ENCODE results near the gene TAF1B.
A peak's percentile ranks its signal among the peaks of the same experiment; 100 is the strongest.
"Not testable (repeated sequence)": the region's sequence is repeated elsewhere in the genome, so short reads cannot be mapped to it uniquely, and the experiment has no call there.

Gene TAF1B

GRCh38 chr2:9885036-9885684 is 41.9 kb downstream of the TAF1B start:
- DNase-seq (ENCODE audit: low read depth) = peak; percentile 54

GRCh38 chr2:9887513-9887912 is 44.2 kb downstream of the TAF1B start:
- no peak for DNase-seq (ENCODE audit: low read depth)

- DNase-seq (ENCODE audit: low read depth) = no peak
Observed at GRCh38 chr2:9889812-9890261, 46.6 kb downstream of the TAF1B start.

GRCh38 chr2:9892236-9892635 is 49.0 kb downstream of the TAF1B start:
- DNase-seq (ENCODE audit: low read depth) = no peak

- no peak for DNase-seq (ENCODE audit: low read depth)
Observed at GRCh38 chr2:9895669-9896590, 52.7 kb downstream of the TAF1B start.

- DNase-seq (ENCODE audit: low read depth) = peak; percentile 93
Observed at GRCh38 chr2:9897331-9897737, 54.1 kb downstream of the TAF1B start.

GRCh38 chr2:9897846-9898245 is 54.6 kb downstream of the TAF1B start:
- DNase-seq (ENCODE audit: low read depth) = no peak

GRCh38 chr2:9905413-9905812 is 62.1 kb downstream of the TAF1B start:
- DNase-seq (ENCODE audit: low read depth) = no peak

- no peak for DNase-seq (ENCODE audit: low read depth)
Observed at GRCh38 chr2:9907402-9907801, 64.1 kb downstream of the TAF1B start.

GRCh38 chr2:9908639-9909038 is 65.4 kb downstream of the TAF1B start:
- no peak for DNase-seq (ENCODE audit: low read depth)

- no peak for DNase-seq (ENCODE audit: low read depth)
Observed at GRCh38 chr2:9909106-9909505, 65.8 kb downstream of the TAF1B start.

- no peak for DNase-seq (ENCODE audit: low read depth)
Observed at GRCh38 chr2:9910699-9911098, 67.4 kb downstream of the TAF1B start.

- no peak for DNase-seq (ENCODE audit: low read depth)
Observed at GRCh38 chr2:9912468-9912867, 69.2 kb downstream of the TAF1B start.

- peak; percentile 93 for DNase-seq (ENCODE audit: low read depth)
Observed at GRCh38 chr2:9914384-9915065, 71.3 kb downstream of the TAF1B start.

GRCh38 chr2:9918275-9918674 is 75.0 kb downstream of the TAF1B start:
- peak; percentile 46 for DNase-seq (ENCODE audit: low read depth)

- no peak for DNase-seq (ENCODE audit: low read depth)
Observed at GRCh38 chr2:9919512-9919911, 76.2 kb downstream of the TAF1B start.

GRCh38 chr2:9927020-9927419 is 83.7 kb downstream of the TAF1B start:
- not testable (repeated sequence) for DNase-seq (ENCODE audit: low read depth)

- no peak for DNase-seq (ENCODE audit: low read depth)
Observed at GRCh38 chr2:9937258-9937657, 94.0 kb downstream of the TAF1B start.

- DNase-seq (ENCODE audit: low read depth) = no peak
Observed at GRCh38 chr2:9937968-9938367, 94.7 kb downstream of the TAF1B start.

- DNase-seq (ENCODE audit: low read depth) = no peak
Observed at GRCh38 chr2:9939587-9940485, 96.6 kb downstream of the TAF1B start.

GRCh38 chr2:9941196-9941995 is 98.1 kb downstream of the TAF1B start:
- DNase-seq (ENCODE audit: low read depth) = peak; percentile 73
